Measurements from ENCODE around the gene OR51A4. TPM values are rescaled to one million over a fixed set of nuclear protein-coding genes. Genes with fewer than 3 reads are reported as not detected.

OR51A4 gene
- total and polyA plus RNA-seq, 10 of the 15 experiments (the other 5 are each of a cell fraction or from before 2014, with no cell fraction given), result not detected

DNA sequence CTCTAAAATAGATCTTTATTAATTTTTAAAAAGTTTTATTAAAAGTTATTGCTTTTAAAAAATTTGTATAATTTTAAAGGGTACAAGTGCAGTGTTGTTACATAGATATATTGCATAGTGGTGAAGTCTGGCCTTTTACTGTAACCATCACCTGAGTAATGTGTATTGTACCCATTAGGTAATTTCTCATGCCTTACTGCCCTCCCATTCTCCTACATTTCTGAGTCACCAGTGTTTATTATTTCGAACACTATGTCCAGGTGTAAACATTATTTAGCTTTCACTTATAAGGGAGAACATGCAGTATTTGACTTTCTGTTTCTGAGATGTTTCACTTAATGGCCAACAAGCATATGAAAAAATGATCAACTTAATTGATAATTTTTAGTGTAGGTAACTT lies 25.6 kb downstream of the OR51A4 start:
- no peak for FAIRE-seq
- ChIA-PET RAD21 (ENCODE audit: unreplicated experiment) (no interaction called here), POLR2A (no interaction called here), SMC1A (ENCODE audit: uncharacterized antibody, unreplicated experiment) (no interaction called here), CTCF (no interaction called here)
- Histone ChIP-seq H3K27ac (ENCODE audit: control insufficient read depth, insufficient read depth) (no peak overlapping the region), H3K36me3 (ENCODE audit: control insufficient read depth in 2 of 2, insufficient read depth in 2 of 2, low read length in 1 of 2) (no peaks in the 10 kb centered on the region), H2AFZ (ENCODE audit: control insufficient read depth, low read depth, low read length) (no peak overlapping the region), H3K9me3 (replicated peaks; ENCODE audit: control insufficient read depth, insufficient read depth, low read length) (no peaks in the 10 kb centered on the region), H3K4me1 (ENCODE audit: control insufficient read depth, insufficient read depth, low read length) (no peaks in the 10 kb centered on the region), H3K27me3 (replicated peaks in 1 of 2; ENCODE audit: control insufficient read depth in 2 of 2, insufficient read depth in 2 of 2, low read length in 1 of 2) (no peaks in the 10 kb centered on the region), H3K79me2 (ENCODE audit: control insufficient read depth, insufficient read depth, low read length) (no peaks in the 10 kb centered on the region), H4K20me1 (ENCODE audit: control insufficient read depth, insufficient read depth) (no peaks in the 10 kb centered on the region), H3K4me3 (no peak overlapping the region), H3K9ac (ENCODE audit: control insufficient read depth, insufficient read depth, low read length) (no peak overlapping the region), H3K4me2 (ENCODE audit: control insufficient read depth, insufficient read depth) (no peak overlapping the region)
- ATAC-seq, result no peak
- BruUV-seq (replicated peaks), result no TSS peak
- intact Hi-C loops (cut with micrococcal nuclease; ENCODE audit: unreplicated experiment) (no loop called here), in situ Hi-C loops (cut with MboI) (no loop called here)
- DNase-seq (ENCODE audit: low read depth, low spot score), result no peak
- 4% methylated on average over 1 of the region's 1 CpG for WGBS (ENCODE audit: insufficient coverage, insufficient replicate concordance, low lambda C conversion rate, missing lambda C conversion rate)
- TF ChIP-seq SRF (IDR thresholded peaks at IDR 0.05; ENCODE audit: low read depth in 2 of 2, low read length in 2 of 2), result no peak
- TF ChIP-seq PAX5 (IDR thresholded peaks at IDR 0.05; ENCODE audit: borderline replicate concordance, low read depth, low read length), result no peak
- no peak for TF ChIP-seq ZNF207 (IDR thresholded peaks at IDR 0.05; ENCODE audit: borderline replicate concordance)
- TF ChIP-seq SMC3 (IDR thresholded peaks at IDR 0.05; ENCODE audit: borderline replicate concordance, low read length), result no peak
- TF ChIP-seq CREB1 (IDR thresholded peaks at IDR 0.05; ENCODE audit: low read depth), result no peak
- TF ChIP-seq JUND (IDR thresholded peaks at IDR 0.05; ENCODE audit: low read depth, low read length), result no peak
- no peak for TF ChIP-seq ZNF217 (IDR thresholded peaks at IDR 0.05)
- TF ChIP-seq, protein P1, sequence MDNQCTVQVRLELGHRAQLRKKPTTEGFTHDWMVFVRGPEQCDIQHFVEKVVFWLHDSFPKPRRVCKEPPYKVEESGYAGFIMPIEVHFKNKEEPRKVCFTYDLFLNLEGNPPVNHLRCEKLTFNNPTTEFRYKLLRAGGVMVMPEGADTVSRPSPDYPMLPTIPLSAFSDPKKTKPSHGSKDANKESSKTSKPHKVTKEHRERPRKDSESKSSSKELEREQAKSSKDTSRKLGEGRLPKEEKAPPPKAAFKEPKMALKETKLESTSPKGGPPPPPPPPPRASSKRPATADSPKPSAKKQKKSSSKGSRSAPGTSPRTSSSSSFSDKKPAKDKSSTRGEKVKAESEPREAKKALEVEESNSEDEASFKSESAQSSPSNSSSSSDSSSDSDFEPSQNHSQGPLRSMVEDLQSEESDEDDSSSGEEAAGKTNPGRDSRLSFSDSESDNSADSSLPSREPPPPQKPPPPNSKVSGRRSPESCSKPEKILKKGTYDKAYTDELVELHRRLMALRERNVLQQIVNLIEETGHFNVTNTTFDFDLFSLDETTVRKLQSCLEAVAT (IDR thresholded peaks at IDR 0.05), result no peak
- no peak for TF ChIP-seq EZH2 (IDR thresholded peaks at IDR 0.05; ENCODE audit: borderline replicate concordance, control insufficient read depth, low read depth, low read length)
- TF ChIP-seq, protein P2, sequence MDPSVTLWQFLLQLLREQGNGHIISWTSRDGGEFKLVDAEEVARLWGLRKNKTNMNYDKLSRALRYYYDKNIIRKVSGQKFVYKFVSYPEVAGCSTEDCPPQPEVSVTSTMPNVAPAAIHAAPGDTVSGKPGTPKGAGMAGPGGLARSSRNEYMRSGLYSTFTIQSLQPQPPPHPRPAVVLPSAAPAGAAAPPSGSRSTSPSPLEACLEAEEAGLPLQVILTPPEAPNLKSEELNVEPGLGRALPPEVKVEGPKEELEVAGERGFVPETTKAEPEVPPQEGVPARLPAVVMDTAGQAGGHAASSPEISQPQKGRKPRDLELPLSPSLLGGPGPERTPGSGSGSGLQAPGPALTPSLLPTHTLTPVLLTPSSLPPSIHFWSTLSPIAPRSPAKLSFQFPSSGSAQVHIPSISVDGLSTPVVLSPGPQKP (IDR thresholded peaks at IDR 0.05; ENCODE audit: low read depth, low read length), result no peak
- TF ChIP-seq, protein P3, sequence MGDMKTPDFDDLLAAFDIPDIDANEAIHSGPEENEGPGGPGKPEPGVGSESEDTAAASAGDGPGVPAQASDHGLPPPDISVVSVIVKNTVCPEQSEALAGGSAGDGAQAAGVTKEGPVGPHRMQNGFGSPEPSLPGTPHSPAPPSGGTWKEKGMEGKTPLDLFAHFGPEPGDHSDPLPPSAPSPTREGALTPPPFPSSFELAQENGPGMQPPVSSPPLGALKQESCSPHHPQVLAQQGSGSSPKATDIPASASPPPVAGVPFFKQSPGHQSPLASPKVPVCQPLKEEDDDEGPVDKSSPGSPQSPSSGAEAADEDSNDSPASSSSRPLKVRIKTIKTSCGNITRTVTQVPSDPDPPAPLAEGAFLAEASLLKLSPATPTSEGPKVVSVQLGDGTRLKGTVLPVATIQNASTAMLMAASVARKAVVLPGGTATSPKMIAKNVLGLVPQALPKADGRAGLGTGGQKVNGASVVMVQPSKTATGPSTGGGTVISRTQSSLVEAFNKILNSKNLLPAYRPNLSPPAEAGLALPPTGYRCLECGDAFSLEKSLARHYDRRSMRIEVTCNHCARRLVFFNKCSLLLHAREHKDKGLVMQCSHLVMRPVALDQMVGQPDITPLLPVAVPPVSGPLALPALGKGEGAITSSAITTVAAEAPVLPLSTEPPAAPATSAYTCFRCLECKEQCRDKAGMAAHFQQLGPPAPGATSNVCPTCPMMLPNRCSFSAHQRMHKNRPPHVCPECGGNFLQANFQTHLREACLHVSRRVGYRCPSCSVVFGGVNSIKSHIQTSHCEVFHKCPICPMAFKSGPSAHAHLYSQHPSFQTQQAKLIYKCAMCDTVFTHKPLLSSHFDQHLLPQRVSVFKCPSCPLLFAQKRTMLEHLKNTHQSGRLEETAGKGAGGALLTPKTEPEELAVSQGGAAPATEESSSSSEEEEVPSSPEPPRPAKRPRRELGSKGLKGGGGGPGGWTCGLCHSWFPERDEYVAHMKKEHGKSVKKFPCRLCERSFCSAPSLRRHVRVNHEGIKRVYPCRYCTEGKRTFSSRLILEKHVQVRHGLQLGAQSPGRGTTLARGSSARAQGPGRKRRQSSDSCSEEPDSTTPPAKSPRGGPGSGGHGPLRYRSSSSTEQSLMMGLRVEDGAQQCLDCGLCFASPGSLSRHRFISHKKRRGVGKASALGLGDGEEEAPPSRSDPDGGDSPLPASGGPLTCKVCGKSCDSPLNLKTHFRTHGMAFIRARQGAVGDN (IDR thresholded peaks at IDR 0.05), result no peak
- TF ChIP-seq, protein P4, sequence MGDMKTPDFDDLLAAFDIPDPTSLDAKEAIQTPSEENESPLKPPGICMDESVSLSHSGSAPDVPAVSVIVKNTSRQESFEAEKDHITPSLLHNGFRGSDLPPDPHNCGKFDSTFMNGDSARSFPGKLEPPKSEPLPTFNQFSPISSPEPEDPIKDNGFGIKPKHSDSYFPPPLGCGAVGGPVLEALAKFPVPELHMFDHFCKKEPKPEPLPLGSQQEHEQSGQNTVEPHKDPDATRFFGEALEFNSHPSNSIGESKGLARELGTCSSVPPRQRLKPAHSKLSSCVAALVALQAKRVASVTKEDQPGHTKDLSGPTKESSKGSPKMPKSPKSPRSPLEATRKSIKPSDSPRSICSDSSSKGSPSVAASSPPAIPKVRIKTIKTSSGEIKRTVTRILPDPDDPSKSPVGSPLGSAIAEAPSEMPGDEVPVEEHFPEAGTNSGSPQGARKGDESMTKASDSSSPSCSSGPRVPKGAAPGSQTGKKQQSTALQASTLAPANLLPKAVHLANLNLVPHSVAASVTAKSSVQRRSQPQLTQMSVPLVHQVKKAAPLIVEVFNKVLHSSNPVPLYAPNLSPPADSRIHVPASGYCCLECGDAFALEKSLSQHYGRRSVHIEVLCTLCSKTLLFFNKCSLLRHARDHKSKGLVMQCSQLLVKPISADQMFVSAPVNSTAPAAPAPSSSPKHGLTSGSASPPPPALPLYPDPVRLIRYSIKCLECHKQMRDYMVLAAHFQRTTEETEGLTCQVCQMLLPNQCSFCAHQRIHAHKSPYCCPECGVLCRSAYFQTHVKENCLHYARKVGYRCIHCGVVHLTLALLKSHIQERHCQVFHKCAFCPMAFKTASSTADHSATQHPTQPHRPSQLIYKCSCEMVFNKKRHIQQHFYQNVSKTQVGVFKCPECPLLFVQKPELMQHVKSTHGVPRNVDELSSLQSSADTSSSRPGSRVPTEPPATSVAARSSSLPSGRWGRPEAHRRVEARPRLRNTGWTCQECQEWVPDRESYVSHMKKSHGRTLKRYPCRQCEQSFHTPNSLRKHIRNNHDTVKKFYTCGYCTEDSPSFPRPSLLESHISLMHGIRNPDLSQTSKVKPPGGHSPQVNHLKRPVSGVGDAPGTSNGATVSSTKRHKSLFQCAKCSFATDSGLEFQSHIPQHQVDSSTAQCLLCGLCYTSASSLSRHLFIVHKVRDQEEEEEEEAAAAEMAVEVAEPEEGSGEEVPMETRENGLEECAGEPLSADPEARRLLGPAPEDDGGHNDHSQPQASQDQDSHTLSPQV (IDR thresholded peaks at IDR 0.05), result no peak
- no peak for TF ChIP-seq ASH2L (IDR thresholded peaks at IDR 0.05; ENCODE audit: borderline replicate concordance, low read depth)
- no peak for TF ChIP-seq CHD2 (IDR thresholded peaks at IDR 0.05; ENCODE audit: borderline replicate concordance, low read depth, low read length)
- no peak for TF ChIP-seq MEF2B (IDR thresholded peaks at IDR 0.05; ENCODE audit: partially characterized antibody, poor library complexity, severe bottlenecking)

Measured in GM12878 (cell line).